Liver (tissue), 3 donors: Measurements from ENCODE around the gene RNF38.

ENCODE experiments used
- CTCF ChIP-seq: fragments of 150-350 bp; IDR thresholded peaks from 2 replicates; pipeline ENCODE4 v1.5.1; 2017; ENCODE audit warnings: improper control_type of control experiment, low read depth, low read length; ENCODE audit not compliant: missing input control
- EGR1 ChIP-seq, 2 donors: IDR thresholded peaks; 2 replicates each; pipeline ENCODE4 v1.6.1; 2016 to 2018; ENCODE audit warnings: antibody characterized with exemption in 2 of 2, low read depth in 2 of 2
- FOXA1 ChIP-seq: IDR thresholded peaks from 2 replicates; pipeline ENCODE4 v1.6.1; 2016; ENCODE audit warnings: antibody characterized with exemption
- GABPA ChIP-seq, 2 donors: IDR thresholded peaks in 1 of 2; conservative IDR thresholded peaks in 1 of 2; 2 replicates each; pipeline ENCODE4 v1.6.1; 2016; ENCODE audit warnings: antibody characterized with exemption in 2 of 2, mild to moderate bottlenecking in 1 of 2, moderate library complexity in 1 of 2
- JUND ChIP-seq, 2 donors: IDR thresholded peaks; 2 replicates each; pipeline ENCODE4 v1.6.1; 2016; ENCODE audit warnings: antibody characterized with exemption in 2 of 2
- RAD21 ChIP-seq, 2 donors: IDR thresholded peaks; 2 replicates each; pipeline ENCODE4 v1.6.1; 2016; ENCODE audit warnings: antibody characterized with exemption in 2 of 2, mild to moderate bottlenecking in 2 of 2
- REST ChIP-seq: IDR thresholded peaks from 2 replicates; pipeline ENCODE4 v1.6.1; 2016; ENCODE audit warnings: antibody characterized with exemption, mild to moderate bottlenecking
- RXRA ChIP-seq, 2 donors: IDR thresholded peaks; 2 replicates each; pipeline ENCODE4 v1.6.1; 2017 to 2018; ENCODE audit warnings: antibody characterized with exemption in 2 of 2, mild to moderate bottlenecking in 1 of 2
- SP1 ChIP-seq: IDR thresholded peaks from 2 replicates; pipeline ENCODE4 v1.6.1; 2018; ENCODE audit warnings: antibody characterized with exemption, mild to moderate bottlenecking
- TAF1 ChIP-seq: conservative IDR thresholded peaks from 2 replicates; pipeline ENCODE4 v1.6.1; 2016; ENCODE audit warnings: antibody characterized with exemption, mild to moderate bottlenecking
- YY1 ChIP-seq: IDR thresholded peaks from 2 replicates; pipeline ENCODE4 v1.6.1; 2016; ENCODE audit warnings: antibody characterized with exemption, mild to moderate bottlenecking
- TF ChIP-seq, protein P1 (sequence below): IDR thresholded peaks from 2 replicates; pipeline ENCODE4 v1.6.1; 2016; ENCODE audit warnings: antibody characterized with exemption
- TF ChIP-seq, protein P2 (sequence below): IDR thresholded peaks from 2 replicates; pipeline ENCODE4 v1.6.1; 2016; ENCODE audit warnings: antibody characterized with exemption
- TF ChIP-seq, protein P3 (sequence below): IDR thresholded peaks from 2 replicates; pipeline ENCODE4 v1.6.1; 2016; ENCODE audit warnings: antibody characterized with exemption
- donor health status: healthy.
- donor health status: healthy.

GRCh38 chr9:36357639-36358038 lies 42.4 kb downstream of the RNF38 start:
- TF ChIP-seq REST (no peak), CTCF (no peak), TAF1 (no peak), RAD21 (IDR thresholded peaks at IDR 0.05) (no peak), YY1 (no peak), RXRA (IDR thresholded peaks at IDR 0.05) (no peak), JUND (IDR thresholded peaks at IDR 0.05) (no peak), EGR1 (IDR thresholded peaks at IDR 0.05; ENCODE audit: low read depth in 2 of 2) (no peak), SP1 (no peak), GABPA (IDR thresholded peaks at IDR 0.05 in 1 of 2, conservative IDR thresholded peaks at IDR 0.05 in 1 of 2) (no peak), FOXA1 (no peak)
- TF ChIP-seq, protein P1, sequence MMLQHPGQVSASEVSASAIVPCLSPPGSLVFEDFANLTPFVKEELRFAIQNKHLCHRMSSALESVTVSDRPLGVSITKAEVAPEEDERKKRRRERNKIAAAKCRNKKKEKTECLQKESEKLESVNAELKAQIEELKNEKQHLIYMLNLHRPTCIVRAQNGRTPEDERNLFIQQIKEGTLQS = no peak
- TF ChIP-seq, protein P2, sequence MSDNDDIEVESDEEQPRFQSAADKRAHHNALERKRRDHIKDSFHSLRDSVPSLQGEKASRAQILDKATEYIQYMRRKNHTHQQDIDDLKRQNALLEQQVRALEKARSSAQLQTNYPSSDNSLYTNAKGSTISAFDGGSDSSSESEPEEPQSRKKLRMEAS = no peak
- TF ChIP-seq, protein P3, sequence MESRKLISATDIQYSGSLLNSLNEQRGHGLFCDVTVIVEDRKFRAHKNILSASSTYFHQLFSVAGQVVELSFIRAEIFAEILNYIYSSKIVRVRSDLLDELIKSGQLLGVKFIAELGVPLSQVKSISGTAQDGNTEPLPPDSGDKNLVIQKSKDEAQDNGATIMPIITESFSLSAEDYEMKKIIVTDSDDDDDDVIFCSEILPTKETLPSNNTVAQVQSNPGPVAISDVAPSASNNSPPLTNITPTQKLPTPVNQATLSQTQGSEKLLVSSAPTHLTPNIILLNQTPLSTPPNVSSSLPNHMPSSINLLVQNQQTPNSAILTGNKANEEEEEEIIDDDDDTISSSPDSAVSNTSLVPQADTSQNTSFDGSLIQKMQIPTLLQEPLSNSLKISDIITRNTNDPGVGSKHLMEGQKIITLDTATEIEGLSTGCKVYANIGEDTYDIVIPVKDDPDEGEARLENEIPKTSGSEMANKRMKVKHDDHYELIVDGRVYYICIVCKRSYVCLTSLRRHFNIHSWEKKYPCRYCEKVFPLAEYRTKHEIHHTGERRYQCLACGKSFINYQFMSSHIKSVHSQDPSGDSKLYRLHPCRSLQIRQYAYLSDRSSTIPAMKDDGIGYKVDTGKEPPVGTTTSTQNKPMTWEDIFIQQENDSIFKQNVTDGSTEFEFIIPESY = no peak
